Activated T-cell treated with anti-CD3 and anti-CD28 coated beads for 1 hour (primary cell): ENCODE results near the gene PSMA2.
A peak's percentile ranks its signal among the peaks of the same experiment; 100 is the strongest.

Source experiments
- DNase-seq: peaks from one replicate; pipeline ENCODE4 v3.0.0-alpha.2; 2020; ENCODE audit warnings: low read depth

Gene PSMA2

GRCh38 chr7:42931834-42932651 is at the start of gene PSMA2, which contains the start of gene MRPL32:
Gene PSMA2 (minus strand): TSS chr7:42932174. CDS start chr7:42932158, 16 bp downstream.
Gene MRPL32 (plus strand): TSS chr7:42932376. CDS start chr7:42932387, 11 bp downstream.
- DNase-seq, result peak; percentile 89

- no peak for DNase-seq
Measured at GRCh38 chr7:42981601-42982000, 49.6 kb upstream of the PSMA2 start.

GRCh38 chr7:42980514-42980913 is 48.5 kb upstream of the PSMA2 start:
- no peak for DNase-seq

GRCh38 chr7:42980084-42980483 is 48.1 kb upstream of the PSMA2 start:
- no peak for DNase-seq

GRCh38 chr7:42978496-42978895 is 46.5 kb upstream of the PSMA2 start:
- DNase-seq, result no peak

- DNase-seq, result no peak
Measured at GRCh38 chr7:42976371-42976770, 44.4 kb upstream of the PSMA2 start.

- no peak for DNase-seq
Measured at GRCh38 chr7:42972699-42973500, 40.9 kb upstream of the PSMA2 start.

GRCh38 chr7:42967391-42967790 is 35.4 kb upstream of the PSMA2 start:
- DNase-seq, result no peak

- DNase-seq, result no peak
Measured at GRCh38 chr7:42964849-42965805, 33.2 kb upstream of the PSMA2 start.

GRCh38 chr7:42964293-42964692 is 32.3 kb upstream of the PSMA2 start:
- DNase-seq, result no peak

GRCh38 chr7:42961170-42961569 is 29.2 kb upstream of the PSMA2 start:
- DNase-seq, result no peak

GRCh38 chr7:42960762-42961161 is 28.8 kb upstream of the PSMA2 start:
- no peak for DNase-seq

- DNase-seq, result no peak
Measured at GRCh38 chr7:42959549-42959948, 27.6 kb upstream of the PSMA2 start.

GRCh38 chr7:42956062-42956461 is 24.1 kb upstream of the PSMA2 start:
- no peak for DNase-seq

- no peak for DNase-seq
Measured at GRCh38 chr7:42953994-42954393, 22.0 kb upstream of the PSMA2 start.

GRCh38 chr7:42952328-42952727 is 20.4 kb upstream of the PSMA2 start:
- DNase-seq, result no peak

GRCh38 chr7:42950417-42950816 is 18.4 kb upstream of the PSMA2 start:
- DNase-seq, result no peak

- no peak for DNase-seq
Measured at GRCh38 chr7:42947521-42947920, 15.5 kb upstream of the PSMA2 start.

- no peak for DNase-seq
Measured at GRCh38 chr7:42946627-42946950, 14.6 kb upstream of the PSMA2 start.

- DNase-seq, result no peak
Measured at GRCh38 chr7:42945821-42946626, 14.1 kb upstream of the PSMA2 start.
